Measurements from ENCODE around the gene ZNF107. TPM values are rescaled to one million over a fixed set of nuclear protein-coding genes. Genes with fewer than 3 reads are reported as not detected.
"Not testable (repeated sequence)": the region's sequence is repeated elsewhere in the genome, so short reads cannot be mapped to it uniquely, and the experiment has no call there.

ZNF107 gene
- total RNA-seq, 2 donors from 2014 or later: 13.0 to 13.5 TPM

GRCh38 chr7:64655811-64656210 lies 10.1 kb upstream of the ZNF107 start:
- no peaks in the 10 kb centered on the region for H3K36me3 Mint-ChIP-seq (ENCODE audit: low read depth)
- ATAC-seq: no peak
- H3K4me1 Mint-ChIP-seq: no peaks in the 10 kb centered on the region
- no peaks in the 10 kb centered on the region for H3K27me3 Mint-ChIP-seq
- H3K9me3 ChIP-seq (ENCODE audit: control insufficient read depth, low read length, poor library complexity, severe bottlenecking): no peaks in the 10 kb centered on the region
- no peak for DNase-seq
- no peak overlapping the region for H3K4me3 Mint-ChIP-seq
- H3K27ac Mint-ChIP-seq: no peak overlapping the region

- ATAC-seq (no peak), DNase-seq (no peak)
- no peaks in the 10 kb centered on the region for H3K4me1 Mint-ChIP-seq
- no peaks in the 10 kb centered on the region for H3K9me3 ChIP-seq (ENCODE audit: control insufficient read depth, low read length, poor library complexity, severe bottlenecking)
- H3K27ac Mint-ChIP-seq: no peak overlapping the region
- H3K36me3 Mint-ChIP-seq (ENCODE audit: low read depth): no peaks in the 10 kb centered on the region
- H3K4me3 Mint-ChIP-seq: no peak overlapping the region
- no peaks in the 10 kb centered on the region for H3K27me3 Mint-ChIP-seq
Measured at GRCh38 chr7:64656489-64656888, 9.4 kb upstream of the ZNF107 start.

- peaks cover 17% of the 10 kb centered on the region for H3K4me1 Mint-ChIP-seq
- H3K27ac Mint-ChIP-seq; H3K9me3 ChIP-seq (ENCODE audit: control insufficient read depth, low read length, poor library complexity, severe bottlenecking); H3K4me3 Mint-ChIP-seq; DNase-seq; ATAC-seq; H3K27me3 Mint-ChIP-seq; H3K36me3 Mint-ChIP-seq (ENCODE audit: low read depth): not testable (repeated sequence)
Measured at GRCh38 chr7:64662091-64662490, 3.8 kb upstream of the ZNF107 start.

GRCh38 chr7:64666663-64667050 lies 724 bp downstream of the ZNF107 start:
- H3K27me3 Mint-ChIP-seq: no peaks in the 10 kb centered on the region
- no peaks in the 10 kb centered on the region for H3K9me3 ChIP-seq (ENCODE audit: control insufficient read depth, low read length, poor library complexity, severe bottlenecking)
- H3K4me1 Mint-ChIP-seq: peaks cover 39% of the 10 kb centered on the region
- H3K27ac Mint-ChIP-seq: peak overlapping the region; percentile 96
- H3K36me3 Mint-ChIP-seq (ENCODE audit: low read depth): peaks cover 13% of the 10 kb centered on the region
- DNase-seq (no peak), ATAC-seq (peak; percentile 10)
- H3K4me3 Mint-ChIP-seq: peak overlapping the region; percentile 94

GRCh38 chr7:64667311-64667710 lies 1.4 kb downstream of the ZNF107 start:
- H3K27ac Mint-ChIP-seq: peak overlapping the region; percentile 96
- DNase-seq: no peak
- peaks cover 13% of the 10 kb centered on the region for H3K36me3 Mint-ChIP-seq (ENCODE audit: low read depth)
- ATAC-seq: no peak
- no peaks in the 10 kb centered on the region for H3K27me3 Mint-ChIP-seq
- H3K4me3 Mint-ChIP-seq: peak overlapping the region; percentile 94
- H3K4me1 Mint-ChIP-seq: peaks cover 42% of the 10 kb centered on the region
- no peaks in the 10 kb centered on the region for H3K9me3 ChIP-seq (ENCODE audit: control insufficient read depth, low read length, poor library complexity, severe bottlenecking)

GRCh38 chr7:64672414-64672813 lies 6.5 kb downstream of the ZNF107 start:
- H3K27me3 Mint-ChIP-seq: no peaks in the 10 kb centered on the region
- peaks cover 12% of the 10 kb centered on the region for H3K36me3 Mint-ChIP-seq (ENCODE audit: low read depth)
- no peak overlapping the region for H3K4me3 Mint-ChIP-seq
- no peak for DNase-seq
- no peaks in the 10 kb centered on the region for H3K9me3 ChIP-seq (ENCODE audit: control insufficient read depth, low read length, poor library complexity, severe bottlenecking)
- H3K4me1 Mint-ChIP-seq: peaks cover 60% of the 10 kb centered on the region
- no peak overlapping the region for H3K27ac Mint-ChIP-seq
- ATAC-seq: no peak

GRCh38 chr7:64685091-64685490 lies 19.2 kb downstream of the ZNF107 start:
- no peak overlapping the region for H3K4me3 Mint-ChIP-seq
- ATAC-seq (no peak), DNase-seq (no peak)
- peaks cover 12% of the 10 kb centered on the region for H3K4me1 Mint-ChIP-seq
- H3K9me3 ChIP-seq (ENCODE audit: control insufficient read depth, low read length, poor library complexity, severe bottlenecking): no peaks in the 10 kb centered on the region
- H3K27ac Mint-ChIP-seq: peak overlapping the region; percentile 14
- H3K27me3 Mint-ChIP-seq: no peaks in the 10 kb centered on the region
- H3K36me3 Mint-ChIP-seq (ENCODE audit: low read depth): peaks cover 14% of the 10 kb centered on the region

- H3K36me3 Mint-ChIP-seq (ENCODE audit: low read depth): peaks cover 14% of the 10 kb centered on the region
- peak overlapping the region; percentile 14 for H3K27ac Mint-ChIP-seq
- no peak for ATAC-seq
- peaks cover 12% of the 10 kb centered on the region for H3K4me1 Mint-ChIP-seq
- no peak overlapping the region for H3K4me3 Mint-ChIP-seq
- H3K9me3 ChIP-seq (ENCODE audit: control insufficient read depth, low read length, poor library complexity, severe bottlenecking): no peaks in the 10 kb centered on the region
- no peaks in the 10 kb centered on the region for H3K27me3 Mint-ChIP-seq
- no peak for DNase-seq
Measured at GRCh38 chr7:64685741-64686140, 19.8 kb downstream of the ZNF107 start.

GRCh38 chr7:64686493-64687184 lies 20.7 kb downstream of the ZNF107 start:
- peaks cover 12% of the 10 kb centered on the region for H3K4me1 Mint-ChIP-seq
- DNase-seq: no peak

GRCh38 chr7:64687249-64687648 lies 21.3 kb downstream of the ZNF107 start:
- ATAC-seq: no peak
- Mint-ChIP-seq H3K4me1 (peaks cover 12% of the 10 kb centered on the region), H3K4me3 (peak overlapping the region; percentile 22), H3K27me3 (no peaks in the 10 kb centered on the region), H3K36me3 (ENCODE audit: low read depth) (peaks cover 14% of the 10 kb centered on the region), H3K27ac (no peak overlapping the region)
- no peak for DNase-seq
- H3K9me3 ChIP-seq (ENCODE audit: control insufficient read depth, low read length, poor library complexity, severe bottlenecking): no peaks in the 10 kb centered on the region

More at GRCh38 chr7:64686493-64687184, 20.7 kb downstream of the ZNF107 start:
- ATAC-seq: peak; percentile 44
- Mint-ChIP-seq H3K4me3 (peak overlapping the region; percentile 22), H3K27me3 (no peaks in the 10 kb centered on the region), H3K27ac (no peak overlapping the region), H3K36me3 (ENCODE audit: low read depth) (peaks cover 14% of the 10 kb centered on the region)
- H3K9me3 ChIP-seq (ENCODE audit: control insufficient read depth, low read length, poor library complexity, severe bottlenecking): no peaks in the 10 kb centered on the region

GRCh38 chr7:64688988-64689387 lies 23.1 kb downstream of the ZNF107 start:
- Mint-ChIP-seq H3K27me3 (no peaks in the 10 kb centered on the region), H3K36me3 (ENCODE audit: low read depth) (peaks cover 16% of the 10 kb centered on the region), H3K27ac (no peak overlapping the region), H3K4me1 (peaks cover 12% of the 10 kb centered on the region), H3K4me3 (no peak overlapping the region)
- ATAC-seq (no peak), DNase-seq (no peak)
- no peaks in the 10 kb centered on the region for H3K9me3 ChIP-seq (ENCODE audit: control insufficient read depth, low read length, poor library complexity, severe bottlenecking)

GRCh38 chr7:64691831-64692230 lies 25.9 kb downstream of the ZNF107 start:
- ATAC-seq (no peak), DNase-seq (no peak)
- Mint-ChIP-seq H3K27me3 (no peaks in the 10 kb centered on the region), H3K27ac (no peak overlapping the region), H3K36me3 (ENCODE audit: low read depth) (peaks cover 2% of the 10 kb centered on the region), H3K4me3 (no peak overlapping the region), H3K4me1 (peaks cover 6% of the 10 kb centered on the region)
- no peaks in the 10 kb centered on the region for H3K9me3 ChIP-seq (ENCODE audit: control insufficient read depth, low read length, poor library complexity, severe bottlenecking)

GRCh38 chr7:64697863-64698262 lies 31.9 kb downstream of the ZNF107 start:
- not testable (repeated sequence) for DNase-seq; H3K4me1 Mint-ChIP-seq; H3K9me3 ChIP-seq (ENCODE audit: control insufficient read depth, low read length, poor library complexity, severe bottlenecking); H3K27ac Mint-ChIP-seq; ATAC-seq; H3K4me3 Mint-ChIP-seq; H3K36me3 Mint-ChIP-seq (ENCODE audit: low read depth); H3K27me3 Mint-ChIP-seq

- no peaks in the 10 kb centered on the region for H3K27me3 Mint-ChIP-seq
- peaks cover 2% of the 10 kb centered on the region for H3K36me3 Mint-ChIP-seq (ENCODE audit: low read depth)
- DNase-seq (no peak), ATAC-seq (no peak)
- H3K4me3 Mint-ChIP-seq: no peak overlapping the region
- H3K4me1 Mint-ChIP-seq: no peaks in the 10 kb centered on the region
- peaks cover 46% of the 10 kb centered on the region for H3K9me3 ChIP-seq (ENCODE audit: control insufficient read depth, low read length, poor library complexity, severe bottlenecking)
- H3K27ac Mint-ChIP-seq: peak overlapping the region; percentile 62
Measured at GRCh38 chr7:64706625-64707292, 40.8 kb downstream of the ZNF107 start.
